ENCODE results near the gene ARHGAP26. TPM values are rescaled to one million over a fixed set of nuclear protein-coding genes. Genes with fewer than 3 reads are reported as not detected.

The ARHGAP26 gene
- total and polyA plus RNA-seq, 4 donors = 5.4 to 52.3 (median 30.4) TPM

GRCh38 chr5:142821733-142822487, 51.7 kb downstream of the ARHGAP26 start:
- whole genome bisulfite sequencing, 2 donors = 69 to 80% methylated on average over 3 of the region's 3 CpGs
- no peak for DNase-seq

GRCh38 chr5:142823126-142823525, 52.9 kb downstream of the ARHGAP26 start:
- 82 to 90% methylated on average over 2 of the region's 2 CpGs for WGBS, 2 donors
- Histone ChIP-seq H3K27me3 (ENCODE audit: control insufficient read depth in 3 of 3, insufficient read depth in 3 of 3, low read length in 2 of 3) (no peaks in the 10 kb centered on the region), H3K36me3 (ENCODE audit: control insufficient read depth in 4 of 4, insufficient read depth in 4 of 4, low read length in 4 of 4) (no peaks in the 10 kb centered on the region), H3K27ac (ENCODE audit: low read depth in 1 of 2, low read length in 1 of 2) (no peak overlapping the region), H3K4me1 (ENCODE audit: control insufficient read depth in 5 of 5, insufficient read depth in 5 of 5, low read length in 5 of 5) (peaks cover 0 to 44% (median 0%) of the 10 kb centered on the region in 5 donors), H3K9ac (ENCODE audit: insufficient read depth in 1 of 2, low read length in 2 of 2) (no peak overlapping the region), H3K4me3 (no peak overlapping the region), H3K9me3 (ENCODE audit: control insufficient read depth in 4 of 4, insufficient read depth in 3 of 4, low read length in 3 of 4) (no peaks in the 10 kb centered on the region)
- TF ChIP-seq, protein P1, sequence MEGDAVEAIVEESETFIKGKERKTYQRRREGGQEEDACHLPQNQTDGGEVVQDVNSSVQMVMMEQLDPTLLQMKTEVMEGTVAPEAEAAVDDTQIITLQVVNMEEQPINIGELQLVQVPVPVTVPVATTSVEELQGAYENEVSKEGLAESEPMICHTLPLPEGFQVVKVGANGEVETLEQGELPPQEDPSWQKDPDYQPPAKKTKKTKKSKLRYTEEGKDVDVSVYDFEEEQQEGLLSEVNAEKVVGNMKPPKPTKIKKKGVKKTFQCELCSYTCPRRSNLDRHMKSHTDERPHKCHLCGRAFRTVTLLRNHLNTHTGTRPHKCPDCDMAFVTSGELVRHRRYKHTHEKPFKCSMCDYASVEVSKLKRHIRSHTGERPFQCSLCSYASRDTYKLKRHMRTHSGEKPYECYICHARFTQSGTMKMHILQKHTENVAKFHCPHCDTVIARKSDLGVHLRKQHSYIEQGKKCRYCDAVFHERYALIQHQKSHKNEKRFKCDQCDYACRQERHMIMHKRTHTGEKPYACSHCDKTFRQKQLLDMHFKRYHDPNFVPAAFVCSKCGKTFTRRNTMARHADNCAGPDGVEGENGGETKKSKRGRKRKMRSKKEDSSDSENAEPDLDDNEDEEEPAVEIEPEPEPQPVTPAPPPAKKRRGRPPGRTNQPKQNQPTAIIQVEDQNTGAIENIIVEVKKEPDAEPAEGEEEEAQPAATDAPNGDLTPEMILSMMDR (IDR thresholded peaks at IDR 0.05; ENCODE audit: control extremely low read depth, extremely low read depth) = no peak
- no peak for DNase-seq
- ATAC-seq (ENCODE audit: insufficient read depth, low FRiP score) = no peak

More at GRCh38 chr5:142821733-142822487, 51.7 kb downstream of the ARHGAP26 start:
- Histone ChIP-seq H3K36me3 (ENCODE audit: control insufficient read depth in 4 of 4, insufficient read depth in 4 of 4, low read length in 4 of 4) (no peaks in the 10 kb centered on the region), H3K27ac (ENCODE audit: low read depth in 1 of 2, low read length in 1 of 2) (peak overlapping the region in 1 of 2 donors; percentile 11), H3K4me1 (ENCODE audit: control insufficient read depth in 5 of 5, insufficient read depth in 5 of 5, low read length in 5 of 5) (peaks cover 0 to 42% (median 0%) of the 10 kb centered on the region in 5 donors), H3K9me3 (ENCODE audit: control insufficient read depth in 4 of 4, insufficient read depth in 3 of 4, low read length in 3 of 4) (no peaks in the 10 kb centered on the region), H3K9ac (ENCODE audit: insufficient read depth in 1 of 2, low read length in 2 of 2) (no peak overlapping the region), H3K27me3 (ENCODE audit: control insufficient read depth in 3 of 3, insufficient read depth in 3 of 3, low read length in 2 of 3) (no peaks in the 10 kb centered on the region), H3K4me3 (no peak overlapping the region)
- TF ChIP-seq, protein P1 (IDR thresholded peaks at IDR 0.05; ENCODE audit: control extremely low read depth, extremely low read depth) = no peak
- peak; percentile 21 for ATAC-seq (ENCODE audit: insufficient read depth, low FRiP score)

DNA sequence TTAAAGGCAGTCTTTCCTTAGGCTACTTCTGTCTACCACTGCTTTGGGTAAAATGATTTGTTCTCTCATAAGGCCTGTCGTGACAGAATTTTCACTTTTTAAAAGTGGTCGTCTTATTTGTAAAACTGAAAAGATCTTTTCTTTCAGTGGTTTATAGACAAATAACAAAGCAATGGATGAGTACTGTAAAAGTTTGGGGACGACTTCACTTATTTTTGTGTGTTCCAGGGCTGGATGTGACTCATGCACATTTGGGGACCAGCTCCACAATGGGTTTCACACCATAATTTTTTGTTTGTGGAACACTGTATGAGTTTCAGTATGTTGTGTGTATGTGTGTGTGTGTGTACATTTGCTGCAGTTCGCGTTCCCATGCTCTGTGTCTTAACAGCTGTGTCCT, 53.6 kb downstream of the ARHGAP26 start:
- Histone ChIP-seq H3K4me1 (ENCODE audit: control insufficient read depth in 5 of 5, insufficient read depth in 5 of 5, low read length in 5 of 5) (peaks cover 0 to 47% (median 0%) of the 10 kb centered on the region in 5 donors), H3K27ac (ENCODE audit: low read depth in 1 of 2, low read length in 1 of 2) (no peak overlapping the region), H3K9me3 (ENCODE audit: control insufficient read depth in 4 of 4, insufficient read depth in 3 of 4, low read length in 3 of 4) (no peaks in the 10 kb centered on the region), H3K9ac (ENCODE audit: insufficient read depth in 1 of 2, low read length in 2 of 2) (no peak overlapping the region), H3K36me3 (ENCODE audit: control insufficient read depth in 4 of 4, insufficient read depth in 4 of 4, low read length in 4 of 4) (no peaks in the 10 kb centered on the region), H3K4me3 (no peak overlapping the region), H3K27me3 (ENCODE audit: control insufficient read depth in 3 of 3, insufficient read depth in 3 of 3, low read length in 2 of 3) (no peaks in the 10 kb centered on the region)
- 86 to 92% methylated on average over 5 of the region's 5 CpGs for WGBS, 2 donors
- TF ChIP-seq, protein P1 (IDR thresholded peaks at IDR 0.05; ENCODE audit: control extremely low read depth, extremely low read depth) = no peak
- DNase-seq (no peak), ATAC-seq (ENCODE audit: insufficient read depth, low FRiP score) (no peak)

All from lung (tissue), 12 donors.